ENCODE data around the gene AUTS2.

- TF ChIP-seq POLR2A (IDR thresholded peaks at IDR 0.05) (no peak), CTCF (IDR thresholded peaks at IDR 0.05) (no peak)
These were observed 1160.4 kb downstream of the AUTS2 start for GRCh38 chr7:70758646-70759045.
